ENCODE results near the gene KMT2A.
"Not testable (repeated sequence)": the region's sequence is repeated elsewhere in the genome, so short reads cannot be mapped to it uniquely, and the experiment has no call there.

Gene KMT2A
- 72.7 to 286 (median 208) reads per million in 3 experiments for total RNA-seq

GRCh38 chr11:118435893-118436624 is at the start of gene KMT2A:
Gene KMT2A (plus strand): TSS chr11:118436492. CDS start chr11:118436513, 21 bp downstream.
- DNase-seq: peak; percentile 94

DNA sequence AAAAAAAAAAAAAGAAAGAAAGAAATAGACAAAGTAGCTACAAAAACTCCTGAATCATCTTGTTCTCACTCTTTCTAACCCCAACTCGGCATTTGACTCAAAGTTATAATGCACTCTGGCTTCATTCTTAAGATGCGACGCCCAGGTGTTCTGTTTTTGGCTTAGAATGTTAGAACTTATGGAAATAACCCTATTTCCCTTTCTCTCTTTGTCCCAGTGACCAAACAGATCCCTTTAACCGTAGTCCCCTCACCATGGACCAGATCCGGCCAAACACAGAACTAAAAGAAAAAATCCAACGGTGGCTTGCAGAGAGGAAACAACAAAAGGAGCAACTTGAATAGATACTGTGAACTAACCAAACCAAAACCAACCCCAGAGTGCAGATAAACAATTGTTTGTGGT is 40.2 kb upstream of the KMT2A start:
- DNase-seq: peak; percentile 27

DNA sequence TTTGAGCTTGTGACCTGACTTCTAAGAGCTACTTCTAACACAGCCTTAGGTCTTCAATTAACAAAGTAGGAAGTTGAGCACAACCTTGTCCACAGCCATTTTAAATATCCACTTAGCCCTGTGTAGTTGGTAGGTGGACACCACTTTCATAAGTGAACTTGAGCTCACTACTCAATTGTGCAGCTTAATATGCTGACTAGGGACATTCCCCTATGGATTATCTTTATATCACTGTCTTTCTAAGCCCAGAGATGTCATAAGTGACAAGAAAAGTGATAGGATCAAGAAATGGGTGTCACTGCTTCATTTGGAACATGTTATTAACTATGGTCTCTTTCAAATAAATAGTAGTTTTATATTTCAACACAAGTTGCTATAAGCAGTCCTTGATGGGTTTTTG is 38.8 kb upstream of the KMT2A start:
- no peak for DNase-seq

DNA sequence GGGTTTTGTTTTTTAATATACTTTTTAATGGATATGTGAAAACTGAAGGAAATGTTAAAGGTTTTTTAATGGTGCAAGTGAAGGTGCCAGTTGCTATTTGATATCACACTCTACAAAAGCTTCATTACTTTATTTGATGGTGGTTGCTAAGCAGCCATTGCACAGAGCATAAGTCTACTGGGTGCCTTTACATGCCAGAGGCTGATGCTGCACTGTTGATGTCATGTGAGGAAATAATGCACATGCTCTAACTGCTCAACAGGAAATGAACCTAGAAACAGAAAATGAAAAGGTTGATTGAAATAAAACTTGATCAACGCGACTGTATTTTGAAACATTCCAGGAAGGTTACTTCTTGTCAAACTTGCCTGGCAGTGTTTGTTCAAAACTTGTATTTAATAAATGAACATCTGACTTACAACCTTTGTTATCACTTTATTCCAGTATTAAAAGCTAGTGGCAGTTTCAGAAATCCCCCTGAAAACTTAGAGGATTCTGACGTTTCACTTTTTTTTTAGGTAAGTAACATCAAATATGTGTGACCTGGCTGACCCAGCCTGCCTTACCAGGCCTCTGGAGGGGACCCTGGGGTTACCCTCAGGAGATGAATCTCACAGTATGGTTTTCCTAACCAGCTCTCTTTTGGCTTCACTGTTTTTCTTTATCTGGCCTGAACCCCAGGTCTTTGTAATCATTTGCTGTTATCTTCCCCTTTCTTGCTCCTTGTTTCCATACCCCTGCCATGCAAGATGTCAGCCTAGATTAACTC is 37.3 kb upstream of the KMT2A start:
- DNase-seq: peak; percentile 87

GRCh38 chr11:118401151-118401879 is 35.0 kb upstream of the KMT2A start, which contains the start of gene ATP5MG:
Gene ATP5MG (plus strand): TSS chr11:118401606. CDS start chr11:118401666, 60 bp downstream.
- peak; percentile 93 for DNase-seq

DNA sequence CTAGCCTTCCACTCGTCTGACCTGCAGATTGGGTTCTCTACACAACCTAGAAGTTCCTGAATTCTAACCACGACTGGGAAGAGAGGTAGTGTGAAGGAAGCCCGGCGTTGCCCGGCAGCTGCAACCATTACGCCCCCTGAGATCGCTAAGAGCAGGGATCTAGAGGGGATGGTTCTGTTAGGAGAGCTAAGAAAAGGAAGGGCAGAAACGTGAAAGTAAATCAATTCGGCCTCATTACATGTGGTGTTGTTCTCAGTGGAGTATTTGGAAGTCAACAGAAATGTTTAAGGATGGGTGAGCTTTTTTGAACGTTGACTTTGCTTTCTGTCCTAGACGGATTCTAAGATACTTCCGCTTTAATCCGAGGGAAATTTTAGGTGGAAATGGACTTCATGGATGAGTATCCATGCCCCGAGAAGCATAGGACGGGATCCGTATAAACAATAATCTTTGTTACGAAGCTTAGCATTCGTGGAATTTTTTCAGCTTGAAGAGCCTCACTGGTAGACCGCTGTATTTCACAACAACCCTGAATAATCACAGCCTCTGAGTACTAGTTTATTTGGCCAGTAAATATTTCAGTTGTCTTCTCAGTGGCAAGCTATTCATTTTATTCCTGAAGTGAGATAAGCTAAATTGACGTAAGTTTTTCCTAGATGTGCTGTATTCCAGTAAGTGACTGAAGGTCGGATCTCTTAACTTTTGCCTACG is 34.3 kb upstream of the KMT2A start:
- no peak for DNase-seq

DNA sequence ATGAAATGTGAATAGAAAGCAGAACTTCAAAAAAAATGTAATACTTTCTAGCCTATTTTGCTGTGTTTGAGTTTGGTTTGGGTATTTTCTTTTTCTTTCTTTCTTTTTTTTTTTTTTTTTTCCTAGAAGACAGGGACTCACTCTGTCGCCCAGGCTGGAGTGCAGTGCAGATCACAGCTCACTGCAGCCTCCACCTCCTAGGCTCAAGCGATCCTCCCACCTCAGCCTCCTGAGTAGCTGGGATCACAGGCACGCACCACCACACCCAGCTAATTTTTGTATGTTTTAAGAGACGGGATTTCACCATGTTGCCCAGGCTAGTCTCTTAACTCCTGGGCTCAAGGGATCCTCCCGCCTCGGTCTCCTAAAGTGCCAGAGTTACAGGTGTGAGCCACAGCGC is 33.7 kb upstream of the KMT2A start:
- DNase-seq: not testable (repeated sequence)

DNA sequence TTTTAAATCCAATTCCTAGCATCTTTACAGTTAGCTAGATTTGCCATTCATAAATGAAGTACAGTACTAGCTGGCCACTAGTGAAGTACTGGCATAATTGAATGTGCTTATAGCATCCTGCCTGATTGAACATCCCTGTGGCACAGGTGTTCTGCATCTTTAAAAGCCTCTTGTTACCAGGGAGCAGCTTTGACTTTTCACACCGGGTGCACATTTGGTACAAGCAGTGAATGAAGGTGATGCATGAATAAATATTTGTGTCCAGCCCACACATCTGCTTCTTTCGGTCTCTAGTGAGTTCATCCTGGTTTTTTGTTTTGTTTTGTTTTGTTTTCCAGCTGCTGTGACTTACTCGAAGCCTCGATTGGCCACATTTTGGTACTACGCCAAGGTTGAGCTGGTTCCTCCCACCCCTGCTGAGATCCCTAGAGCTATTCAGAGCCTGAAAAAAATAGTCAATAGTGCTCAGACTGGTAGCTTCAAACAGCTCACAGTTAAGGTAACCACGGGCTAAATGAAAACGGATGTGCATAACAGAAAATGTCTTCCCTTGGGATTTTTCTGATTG is 29.6 kb upstream of the KMT2A start:
- DNase-seq: no peak

DNA sequence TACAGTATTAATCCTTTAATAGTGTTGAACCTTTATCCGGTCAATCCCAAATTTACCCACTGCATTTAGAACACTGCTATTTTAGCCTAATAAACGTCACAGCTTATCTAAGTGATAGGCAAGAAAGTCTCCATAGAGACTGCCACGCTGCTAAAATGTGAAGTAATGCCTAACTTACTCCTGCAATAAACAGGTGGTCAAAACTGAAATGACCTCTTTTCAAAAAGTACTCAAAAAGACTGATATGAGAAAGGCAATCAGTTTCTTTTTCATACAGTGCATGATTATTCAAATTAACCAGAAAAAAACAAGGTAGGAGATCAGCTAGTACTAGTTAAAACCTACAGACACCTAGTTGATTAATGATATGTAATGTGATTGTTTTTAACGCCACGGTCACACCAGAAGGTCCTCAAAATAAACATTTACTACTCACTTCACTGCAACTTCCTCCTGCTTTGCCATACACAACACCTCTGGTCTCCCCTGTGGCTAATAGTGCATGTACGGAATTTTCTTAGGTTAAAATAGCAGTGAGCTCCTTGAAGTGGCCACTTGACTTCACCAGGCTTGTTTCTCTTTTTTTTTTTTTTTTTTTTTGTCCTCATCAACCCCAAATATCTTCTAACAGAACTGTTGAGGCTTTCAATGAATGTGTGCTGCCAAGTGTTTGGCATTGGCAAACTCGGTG is 26.1 kb upstream of the KMT2A start:
- no peak for DNase-seq

DNA sequence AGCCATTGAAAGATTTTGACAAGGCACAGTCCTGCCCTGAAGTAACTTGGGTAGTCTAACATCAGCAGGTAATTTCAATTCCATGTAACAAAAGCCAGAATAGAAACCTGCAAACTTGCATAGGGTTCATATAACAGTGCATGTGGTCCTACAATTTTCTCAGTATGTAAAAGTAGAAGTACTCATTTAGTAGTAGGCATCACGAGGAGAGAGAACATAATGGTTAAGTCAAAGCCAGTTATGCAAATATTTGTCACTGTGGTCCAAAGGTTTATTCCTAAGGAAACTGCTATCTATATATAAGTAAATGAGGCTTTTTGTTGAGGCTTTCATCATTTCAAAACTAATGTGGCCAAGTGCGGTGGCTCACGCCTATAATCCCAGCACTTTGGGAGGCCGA is 24.8 kb upstream of the KMT2A start:
- no peak for DNase-seq

DNA sequence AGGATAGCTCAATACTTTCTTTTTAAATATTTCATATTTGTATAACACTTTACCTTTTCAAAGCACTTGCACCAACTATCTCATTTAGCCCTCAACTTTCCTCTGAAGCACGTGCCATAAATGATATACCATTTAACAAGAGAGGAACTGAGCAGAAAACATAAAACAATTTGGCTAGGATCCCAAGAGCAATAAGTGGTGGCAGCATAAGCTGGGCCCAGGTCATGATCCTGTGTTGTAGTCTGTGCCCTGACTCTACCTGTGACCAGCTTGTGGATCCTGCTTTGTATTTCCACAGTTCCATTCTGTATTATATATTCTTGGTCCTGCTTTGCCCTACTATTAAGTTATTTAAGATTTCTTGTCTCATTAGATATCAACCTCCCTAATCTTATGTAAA is 23.4 kb upstream of the KMT2A start:
- DNase-seq: no peak

DNA sequence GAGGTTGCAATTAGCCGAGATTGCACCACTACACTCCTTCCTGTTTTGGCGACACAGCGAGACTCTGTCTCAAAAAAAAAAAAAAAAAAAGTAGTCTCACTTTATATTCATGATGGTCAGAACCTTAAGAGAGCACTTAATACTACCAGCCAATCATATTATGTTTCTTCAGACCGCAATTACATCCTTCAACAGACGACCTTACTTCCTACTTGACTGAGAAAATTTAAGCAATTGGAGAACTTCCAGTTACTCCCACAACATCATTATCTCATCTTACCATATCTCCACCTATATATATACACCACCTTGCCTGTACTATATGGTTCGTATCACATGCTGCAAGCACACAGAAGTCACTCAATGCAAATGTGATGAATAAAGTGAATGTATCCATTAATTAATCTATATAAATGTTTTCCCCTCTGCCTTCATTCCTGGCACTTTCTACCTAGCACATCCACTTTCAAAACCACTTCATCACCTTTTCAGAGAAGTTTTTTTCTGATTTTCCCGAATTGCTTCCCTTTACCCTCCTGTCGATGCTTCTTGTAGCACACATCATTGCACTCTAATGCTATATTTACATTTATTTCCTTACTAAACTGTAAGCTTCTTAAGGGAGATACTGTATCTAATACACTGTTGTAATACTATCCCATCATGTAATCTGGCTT is 21.1 kb upstream of the KMT2A start:
- DNase-seq: no peak

- DNase-seq: peak; percentile 10
Observed at GRCh38 chr11:118415739-118416068, 20.6 kb upstream of the KMT2A start.

GRCh38 chr11:118416900-118417299 is 19.4 kb upstream of the KMT2A start:
- DNase-seq: not testable (repeated sequence)

- DNase-seq: no peak
Observed at GRCh38 chr11:118417801-118418200, 18.5 kb upstream of the KMT2A start.

GRCh38 chr11:118418766-118419165 is 17.5 kb upstream of the KMT2A start:
- no peak for DNase-seq

DNA sequence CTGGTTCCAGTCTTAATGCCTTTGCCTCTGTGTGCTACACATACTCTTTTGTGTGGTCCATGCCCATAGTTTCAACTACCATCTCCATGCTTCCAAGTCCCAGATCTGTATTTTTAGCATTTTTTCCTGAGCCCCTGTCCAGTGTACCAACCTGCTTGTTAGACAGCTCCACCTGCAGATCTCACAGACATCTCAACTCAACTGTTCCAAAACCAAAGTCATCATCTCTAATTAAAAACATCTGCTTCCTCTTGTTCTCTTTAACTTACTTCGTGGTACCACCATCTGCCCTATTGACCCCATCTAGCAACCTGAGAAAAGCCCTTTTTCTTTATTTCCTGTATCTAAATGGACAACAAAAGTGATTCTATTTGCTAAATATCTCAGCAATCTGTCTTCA is 8.6 kb upstream of the KMT2A start:
- DNase-seq: no peak

DNA sequence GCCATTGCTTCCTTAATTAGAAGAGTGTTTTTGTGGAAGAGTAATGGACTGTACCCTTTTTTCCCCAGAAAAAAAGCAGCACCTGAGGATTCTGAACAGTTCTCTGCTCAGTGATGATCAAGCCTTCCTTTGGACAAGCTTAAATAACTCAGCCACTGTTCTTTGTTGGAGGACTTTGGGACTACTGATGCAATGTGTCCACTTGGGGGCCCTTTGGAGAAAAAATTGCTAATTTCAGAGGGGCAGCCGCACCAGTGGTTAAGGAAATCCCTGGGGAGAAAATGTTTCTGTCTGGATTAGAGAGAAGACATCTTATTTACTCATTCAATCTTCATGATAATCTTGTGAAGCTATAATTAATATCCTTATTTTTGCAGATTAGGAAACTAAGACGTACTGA is 5.3 kb upstream of the KMT2A start:
- no peak for DNase-seq

DNA sequence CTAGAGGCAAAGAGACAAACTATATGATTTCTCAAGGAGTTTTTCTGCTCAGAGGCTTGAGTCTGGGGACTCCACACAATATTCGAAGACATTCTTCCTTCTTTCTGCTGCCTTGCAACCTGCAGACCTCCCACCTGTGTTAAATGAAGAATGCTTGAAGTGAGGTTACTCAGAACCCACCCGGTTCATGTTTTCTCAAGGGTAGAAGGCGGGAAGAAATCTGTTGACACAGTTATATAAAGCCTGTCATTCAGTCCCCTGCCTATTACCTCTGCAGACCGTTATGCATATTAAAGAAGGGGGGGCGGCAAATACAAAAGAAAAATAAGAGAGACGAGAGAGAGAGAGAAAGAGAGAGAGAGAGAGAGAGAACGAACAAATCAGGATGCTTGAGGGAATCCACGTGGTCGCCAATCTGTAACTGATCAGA is 2.2 kb upstream of the KMT2A start:
- DNase-seq: peak; percentile 55

DNA sequence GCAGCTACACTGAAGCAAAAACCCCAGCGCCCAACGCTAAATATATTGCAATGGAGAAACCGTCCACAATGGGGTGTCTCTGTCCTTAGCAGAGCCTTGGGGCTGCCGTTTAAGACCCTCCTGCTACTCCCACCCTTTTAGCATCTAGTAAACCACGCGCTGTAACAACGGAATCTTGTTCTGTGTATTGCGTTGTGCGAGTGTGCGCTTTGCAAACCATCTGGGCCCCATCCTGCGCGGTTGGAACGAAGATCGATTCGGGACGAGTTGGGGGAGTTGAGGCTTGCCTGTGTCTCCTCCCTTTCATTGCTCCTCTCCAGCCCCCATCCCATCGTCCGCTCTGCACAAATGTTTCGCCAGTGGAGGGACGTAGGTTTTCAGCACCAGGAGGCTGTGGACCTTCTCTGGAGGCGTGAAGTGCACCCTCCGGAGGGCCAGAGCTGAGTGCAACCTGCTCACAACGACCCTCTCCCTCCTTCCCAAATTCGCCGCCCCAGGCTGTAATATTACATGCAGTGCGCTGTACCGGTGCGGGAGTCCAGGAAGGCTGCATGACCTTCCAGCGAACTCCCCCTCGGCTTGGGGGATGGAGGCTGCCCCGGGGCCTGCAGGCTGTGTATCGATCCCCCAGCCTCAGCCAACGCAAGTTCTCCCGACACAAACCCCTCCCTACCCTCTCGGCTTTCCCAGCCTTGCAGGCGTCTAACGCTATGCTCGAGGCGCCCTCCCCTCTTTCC is 1.6 kb upstream of the KMT2A start:
- peak; percentile 18 for DNase-seq

All from central memory CD4-positive, alpha-beta T cell (primary cell).